Amniotic epithelial cell (primary cell): ENCODE measurements around the gene COPS7B.
"Not testable (repeated sequence)": the region's sequence is repeated elsewhere in the genome, so short reads cannot be mapped to it uniquely, and the experiment has no call there.

Experiments
- DNase-seq: peaks from one replicate; pipeline ENCODE4 v3.0.0-alpha.2; 2010; ENCODE audit warnings: low read depth

The COPS7B gene

DNA sequence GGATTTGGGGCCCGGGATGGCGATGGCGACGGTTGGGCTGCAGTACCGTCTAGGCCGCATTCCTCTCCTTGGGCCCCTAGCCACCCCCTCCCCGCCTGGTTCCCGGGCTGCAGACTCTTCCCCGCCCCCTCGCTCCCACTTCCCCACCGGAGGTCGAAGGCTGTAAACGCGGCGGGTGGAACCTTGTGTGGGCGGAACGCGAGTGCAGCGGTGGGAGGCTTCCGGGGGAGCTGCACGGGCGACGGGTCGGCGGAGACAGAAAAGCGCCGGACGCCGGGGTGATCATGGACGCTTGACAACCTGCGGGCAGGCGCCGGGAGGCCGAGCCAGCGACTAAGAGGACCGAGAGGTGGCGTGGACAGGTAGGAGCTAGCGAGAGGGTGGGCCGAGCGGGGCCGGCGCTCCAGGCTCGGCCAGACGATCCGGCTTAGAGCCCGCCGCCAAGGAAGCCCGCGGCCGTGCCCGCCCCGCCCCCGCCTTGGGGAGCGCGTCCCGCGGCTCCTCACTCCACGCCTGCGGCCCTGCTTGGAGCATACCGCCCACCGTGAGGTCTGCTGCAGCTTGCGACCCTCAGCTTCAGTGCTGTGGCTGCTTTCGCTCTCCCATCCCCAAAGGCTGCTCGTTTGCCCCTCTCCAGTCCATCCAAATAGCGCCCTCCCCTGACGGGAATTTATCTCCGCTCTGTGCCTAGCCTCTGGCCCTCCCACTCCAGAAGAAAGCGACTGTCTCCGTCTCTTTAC lies at the start of gene COPS7B:
Gene COPS7B (plus strand): TSS at position 269 of the 740 bp plus-strand sequence. CDS start 2,126 bp downstream, outside the sequence.
- peak; percentile 78 for DNase-seq

DNA sequence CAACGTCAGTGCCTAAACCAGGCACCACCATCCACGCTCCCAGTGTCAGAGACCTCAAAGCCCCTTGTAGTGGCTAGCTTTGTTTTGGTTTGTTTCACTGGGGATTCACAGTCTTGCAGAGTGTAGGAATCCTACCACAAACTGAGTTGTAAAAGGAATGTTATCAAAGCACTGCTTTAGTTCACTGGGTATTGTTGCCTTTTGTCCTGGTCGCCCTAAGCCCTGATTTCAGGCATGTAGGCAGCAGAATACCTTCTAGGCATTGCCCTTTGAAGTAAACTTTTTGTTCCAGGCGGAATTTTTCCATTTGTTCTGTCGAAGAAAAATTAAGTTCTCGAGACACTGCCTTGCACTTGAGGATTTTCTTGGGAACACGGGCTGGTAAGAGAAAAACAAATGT lies 48.5 kb upstream of the COPS7B start:
- no peak for DNase-seq

GRCh38 chr2:231743376-231744116 lies 42.7 kb upstream of the COPS7B start:
- DNase-seq: no peak

DNA sequence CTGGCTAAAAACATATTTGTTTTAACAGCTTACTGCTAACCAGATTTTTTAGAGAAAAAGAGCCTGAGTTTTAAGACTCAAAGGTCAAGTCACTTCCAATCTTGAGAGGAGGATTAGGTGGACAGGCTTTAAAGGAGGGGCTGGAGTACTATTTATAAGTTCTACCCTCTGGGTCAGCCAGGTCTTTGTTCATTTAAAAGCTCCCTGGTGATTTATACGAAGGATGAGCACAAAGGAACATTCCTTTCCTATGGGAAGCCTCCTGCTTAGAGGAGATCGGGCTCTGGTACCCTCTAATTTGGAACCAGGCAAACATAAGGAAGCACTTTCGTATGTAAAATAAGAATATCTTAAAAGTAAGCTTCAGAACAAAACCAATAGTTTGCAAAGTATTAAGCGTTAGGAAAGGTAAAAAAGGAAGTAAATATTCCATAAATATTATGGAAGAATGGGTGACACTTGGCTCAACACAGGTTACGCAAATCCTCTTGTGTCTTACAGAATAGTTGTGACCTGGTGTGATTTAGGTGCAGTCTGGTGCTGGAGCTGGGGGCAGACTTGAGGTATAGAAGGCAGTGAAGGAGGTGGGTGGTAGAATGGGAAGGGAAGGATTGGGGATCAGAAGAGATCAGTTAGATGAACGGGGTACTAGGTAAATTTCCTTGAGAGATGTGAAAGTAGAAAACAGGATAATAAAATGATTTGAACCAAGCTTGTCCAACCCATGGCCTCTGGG lies 40.8 kb upstream of the COPS7B start:
- DNase-seq: no peak

DNA sequence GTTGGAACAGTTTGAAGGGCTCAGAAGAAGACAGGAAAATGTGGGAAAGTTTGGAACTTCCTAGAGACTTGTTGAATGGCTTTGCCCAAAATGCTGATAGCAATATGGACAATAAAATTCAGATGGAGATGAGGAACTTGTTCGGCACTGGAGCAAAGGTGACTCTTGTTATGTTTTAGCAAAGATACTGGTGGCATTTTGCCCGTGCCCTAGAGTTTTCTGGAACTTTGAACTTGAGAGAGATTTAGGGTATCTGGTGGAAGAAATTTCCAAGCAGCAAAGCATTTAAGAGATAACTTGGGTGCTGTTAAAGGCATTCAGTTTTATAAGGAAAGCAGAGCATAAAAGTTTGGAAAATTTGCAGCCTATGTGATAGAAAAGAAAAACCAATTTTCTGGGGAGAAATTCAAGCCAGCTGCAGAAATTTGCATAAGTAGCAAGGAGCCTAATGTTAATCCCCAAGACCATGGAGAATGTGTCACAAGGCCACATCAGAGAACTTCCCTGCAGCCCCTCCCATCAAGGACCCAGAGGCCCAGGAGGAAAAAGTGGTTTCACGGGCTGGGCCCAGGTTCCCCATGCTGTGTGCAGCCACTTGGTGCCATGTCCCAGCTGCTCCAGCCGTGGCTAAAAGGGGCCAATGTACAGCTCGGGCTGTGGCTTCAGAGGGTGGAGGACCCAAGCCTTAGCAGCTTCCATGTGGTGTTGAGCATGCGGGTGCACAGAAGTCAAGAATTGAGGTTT lies 37.9 kb upstream of the COPS7B start:
- DNase-seq: not testable (repeated sequence)

- not testable (repeated sequence) for DNase-seq
Observed at GRCh38 chr2:231749016-231749415, 37.2 kb upstream of the COPS7B start.

DNA sequence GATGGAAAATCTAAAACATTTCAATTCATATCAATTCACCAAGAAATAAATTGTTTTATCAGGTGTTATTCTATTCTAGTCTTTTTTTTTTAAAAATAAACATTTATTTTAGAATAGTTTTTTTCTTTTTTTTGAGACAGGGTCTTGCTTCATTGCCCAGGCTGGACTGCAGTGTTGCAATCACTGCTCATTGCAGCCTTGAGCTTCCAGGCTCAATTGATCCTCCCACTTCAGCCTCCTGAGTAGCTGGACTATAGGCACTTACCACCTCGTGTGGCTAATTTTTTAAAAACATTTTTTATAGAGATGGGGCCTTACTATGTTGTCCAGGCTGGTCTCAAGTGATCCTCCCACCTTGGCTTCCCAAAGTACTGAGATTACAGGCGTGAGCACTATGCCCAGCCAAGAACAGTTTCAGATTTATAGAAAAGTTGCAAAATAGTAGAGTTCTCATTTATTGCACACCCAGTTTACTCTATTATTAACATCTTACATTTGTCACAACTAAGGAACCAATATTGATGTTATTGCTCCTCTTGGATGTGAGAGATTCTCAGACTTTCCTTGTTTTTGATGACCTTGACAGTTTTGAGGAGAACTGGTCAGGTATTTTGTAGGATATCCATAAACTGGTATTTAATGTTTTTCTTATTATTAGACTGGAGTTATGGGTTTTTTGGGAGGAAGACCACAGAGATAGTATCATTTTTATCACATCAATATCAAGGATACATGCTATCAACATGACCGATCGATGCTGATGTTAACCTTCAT lies 35.0 kb upstream of the COPS7B start:
- DNase-seq: no peak

- no peak for DNase-seq
Observed at GRCh38 chr2:231752061-231752460, 34.2 kb upstream of the COPS7B start.

DNA sequence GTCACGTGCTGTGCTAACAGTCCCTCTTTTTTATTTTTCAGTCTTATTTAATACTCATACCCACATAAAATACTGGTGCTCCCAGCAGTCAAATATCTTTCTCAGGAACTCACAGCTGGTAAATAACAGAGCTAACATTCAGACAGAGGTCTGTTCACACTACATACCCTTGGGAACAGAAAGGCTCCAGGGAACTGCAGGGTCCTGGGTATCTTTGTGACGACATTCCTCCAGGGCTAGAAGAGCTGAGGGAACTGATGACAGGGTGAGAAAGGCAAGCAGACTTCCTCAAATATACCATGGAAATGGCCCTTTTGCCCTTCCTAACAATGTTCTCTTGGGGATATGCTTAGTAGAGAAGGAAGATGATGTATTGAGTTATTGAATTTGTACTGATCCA lies 24.5 kb upstream of the COPS7B start:
- DNase-seq: no peak

- DNase-seq: no peak
Observed at GRCh38 chr2:231764124-231764523, 22.1 kb upstream of the COPS7B start.

- DNase-seq: no peak
Observed at GRCh38 chr2:231764760-231765159, 21.5 kb upstream of the COPS7B start.

GRCh38 chr2:231765496-231765929 lies 20.7 kb upstream of the COPS7B start:
- peak; percentile 19 for DNase-seq

DNA sequence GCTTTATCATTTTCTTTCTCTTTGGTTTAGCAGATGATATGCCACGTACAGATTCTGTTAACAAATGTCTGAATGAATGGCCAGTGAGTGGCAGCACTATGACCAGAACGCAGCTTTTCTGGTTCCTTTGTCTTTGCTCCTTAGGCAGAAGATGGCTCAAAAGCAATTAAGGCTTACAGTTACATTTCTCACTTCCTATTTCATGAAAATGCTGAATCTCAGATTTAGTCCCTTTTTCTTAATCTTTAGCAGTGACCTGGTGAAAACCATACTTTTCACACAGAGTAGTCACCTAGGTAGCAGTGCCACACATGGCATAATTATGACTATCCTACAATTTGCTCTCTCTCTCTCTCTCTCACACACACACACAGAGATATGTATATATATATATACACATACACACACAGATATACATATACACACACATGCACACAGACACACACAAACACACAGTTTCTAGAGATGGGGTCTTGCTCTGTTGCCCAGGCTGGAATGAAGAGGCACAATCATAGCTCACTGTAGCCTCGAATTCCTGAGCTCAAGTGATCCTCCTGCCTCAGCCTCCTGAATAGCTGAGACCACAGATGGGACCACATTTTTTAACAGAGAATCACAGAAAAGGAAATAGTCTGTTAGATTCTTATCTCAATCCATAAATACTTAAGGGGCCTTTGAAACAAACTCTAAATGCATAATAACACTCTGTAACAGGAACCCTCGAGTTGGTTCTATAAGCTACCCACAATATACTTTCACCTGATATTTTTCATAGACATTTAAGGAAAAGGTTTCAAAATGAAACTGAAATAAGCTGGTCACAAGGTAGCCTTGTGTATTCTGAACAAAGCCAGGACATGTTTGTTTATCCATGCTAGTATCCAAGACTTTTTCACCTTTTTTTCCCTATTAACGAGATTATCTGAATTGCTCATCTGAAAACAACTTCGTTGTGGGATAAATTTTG lies 16.8 kb upstream of the COPS7B start:
- no peak for DNase-seq

- peak; percentile 22 for DNase-seq
Observed at GRCh38 chr2:231780123-231780908, 5.9 kb upstream of the COPS7B start.

GRCh38 chr2:231780909-231781797 lies 5.1 kb upstream of the COPS7B start, which contains the start of gene PDE6D:
Gene PDE6D, minus strand, starts transcription at chr2:231781282. Its CDS starts 168 bp downstream, at chr2:231781114.
- peak; percentile 99 for DNase-seq

DNA sequence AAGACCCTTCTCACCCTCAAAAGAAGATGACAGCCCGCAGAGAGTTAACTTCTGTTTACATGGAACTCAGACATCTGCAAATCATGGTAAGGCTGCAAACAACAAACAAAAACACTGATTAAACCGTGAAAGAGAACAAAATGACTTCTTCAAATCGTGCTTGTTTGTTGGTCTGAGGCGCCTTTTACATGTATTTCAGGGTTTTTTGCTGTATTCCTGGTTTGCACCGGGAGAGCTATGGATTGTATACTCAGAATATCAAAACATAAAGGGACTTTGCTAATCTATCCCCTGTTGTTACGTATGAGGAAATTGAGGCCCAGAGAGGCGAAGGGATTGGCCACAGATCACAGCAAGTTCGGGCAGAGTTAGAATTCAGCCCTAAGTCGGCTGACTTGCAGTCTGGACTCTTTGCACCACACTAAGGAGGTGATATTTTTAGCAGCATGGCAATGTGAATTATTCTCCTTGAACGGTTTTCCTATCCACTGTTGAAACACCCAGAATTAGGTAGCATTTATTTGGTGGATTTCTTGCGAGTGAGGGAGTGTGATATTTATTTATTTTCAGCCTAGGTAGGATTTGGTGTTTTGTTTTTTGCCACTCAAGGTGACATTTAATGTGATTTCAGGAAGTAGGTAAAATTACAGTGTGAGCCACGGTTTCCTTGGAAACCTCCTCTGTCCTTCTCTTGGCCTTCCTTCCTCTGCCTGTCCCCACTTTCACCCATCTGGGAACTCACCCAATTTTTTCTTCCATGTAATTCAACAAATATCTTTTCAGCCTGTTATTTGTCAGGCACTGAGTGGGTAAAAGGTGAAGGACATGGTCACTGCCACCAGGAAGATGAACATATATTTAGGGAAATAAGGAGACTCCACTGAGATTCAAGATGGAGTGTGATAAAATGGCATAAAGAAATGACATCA lies 4.2 kb upstream of the COPS7B start:
- DNase-seq: peak; percentile 62

DNA sequence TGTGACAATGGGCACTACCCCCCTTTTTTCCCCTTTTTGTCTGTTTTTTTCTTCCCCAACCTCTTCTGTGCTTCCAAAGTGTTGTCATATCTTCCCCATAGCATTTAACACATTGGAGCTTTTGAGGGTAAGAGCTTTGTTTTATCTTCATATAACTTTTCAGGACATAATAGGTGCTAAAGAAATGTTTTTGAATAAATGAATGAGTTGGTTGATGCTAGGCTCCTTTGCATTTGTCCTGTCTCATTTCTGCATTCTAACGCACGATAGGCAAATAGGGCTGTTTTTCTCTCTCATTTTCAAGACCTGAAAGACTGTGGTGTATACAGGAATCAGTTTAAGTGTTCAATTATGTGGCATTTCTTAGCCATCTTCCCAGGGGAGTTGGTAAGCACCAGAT lies 832 bp upstream of the COPS7B start:
- DNase-seq: no peak
